Fibroblast of lung (primary cell): ENCODE measurements around the gene DNAJB6. TPM values are rescaled to one million over a fixed set of nuclear protein-coding genes. Genes with fewer than 3 reads are reported as not detected.

Experiments used
- DNase-seq, 2 donors: peaks; one replicate each; pipeline versions ENCODE4 v3.0.0 to v3.0.0-alpha.2; 2010; ENCODE audit warnings: low read depth in 2 of 2
- H2AFZ ChIP-seq: 2 replicates; pipeline ENCODE4 v1.5.1; 2012; ENCODE audit warnings: low read length, control low read depth, inconsistent platforms
- H3K27ac ChIP-seq: 2 replicates; pipeline ENCODE4 v1.5.1; 2011; ENCODE audit warnings: low read length, control low read depth; ENCODE audit not compliant: insufficient read depth
- H3K27me3 ChIP-seq: 2 replicates; pipeline ENCODE4 v1.5.1; 2011; ENCODE audit warnings: mild to moderate bottlenecking, low read length; ENCODE audit not compliant: control insufficient read depth, insufficient read depth
- H3K36me3 ChIP-seq: 2 replicates; pipeline ENCODE4 v1.5.1; 2011; ENCODE audit warnings: low read length; ENCODE audit not compliant: control insufficient read depth, insufficient read depth
- H3K4me1 ChIP-seq: 2 replicates; pipeline ENCODE4 v1.5.1; 2011; ENCODE audit warnings: low read length; ENCODE audit not compliant: control insufficient read depth, insufficient read depth; ENCODE audit errors: extremely low read depth
- H3K4me2 ChIP-seq: 2 replicates; pipeline ENCODE4 v1.5.1; 2011; ENCODE audit warnings: low read length, control low read depth; ENCODE audit not compliant: insufficient read depth; ENCODE audit errors: extremely low read depth
- H3K4me3 ChIP-seq, 4 experiments: fragments of 200-600 bp in 1 of 4; sonication (generic) in 1 of 4; replicated peaks in 1 of 4; 2 replicates each; pipeline ENCODE4 v1.5.1; 2011 to 2016; ENCODE audit warnings: low read length in 4 of 4, low read depth in 3 of 4, mild to moderate bottlenecking in 3 of 4, control low read depth in 2 of 4, inconsistent platforms in 1 of 4, mixed read lengths in 1 of 4; ENCODE audit not compliant: insufficient read depth in 1 of 4; ENCODE audit errors: control extremely low read depth in 1 of 4
- H3K79me2 ChIP-seq: 2 replicates; pipeline ENCODE4 v1.5.1; 2012; ENCODE audit warnings: mild to moderate bottlenecking, low read length, inconsistent platforms; ENCODE audit not compliant: control insufficient read depth, insufficient read depth
- H3K9ac ChIP-seq: 2 replicates; pipeline ENCODE4 v1.5.1; 2011; ENCODE audit warnings: mild to moderate bottlenecking, low read length, control low read depth; ENCODE audit not compliant: insufficient read depth
- H3K9me3 ChIP-seq: 2 replicates; pipeline ENCODE4 v1.5.1; 2012; ENCODE audit warnings: low read depth, low read length; ENCODE audit not compliant: control insufficient read depth, insufficient read depth
- H4K20me1 ChIP-seq: 2 replicates; pipeline ENCODE4 v1.5.1; 2011; ENCODE audit warnings: low read length; ENCODE audit not compliant: control insufficient read depth, insufficient read depth; ENCODE audit errors: extremely low read depth
- CTCF ChIP-seq, 2 donors: IDR thresholded peaks in 1 of 2; conservative IDR thresholded peaks in 1 of 2; 1 replicate in 1 of 2; 2 replicates in 1 of 2; pipeline ENCODE4 v1.5.1; 2011 to 2012; ENCODE audit warnings: low read length in 2 of 2, control low read depth in 1 of 2, inconsistent platforms in 1 of 2, low read depth in 1 of 2, mild to moderate bottlenecking in 1 of 2
- EZH2 ChIP-seq: IDR thresholded peaks from 2 replicates; pipeline ENCODE4 v1.5.1; 2012; ENCODE audit warnings: low read length, control low read depth, mild to moderate bottlenecking; ENCODE audit errors: missing control alignments
- polyA plus RNA-seq, 2 donors: library from polyadenylated mRNA; depleted of rRNA in 1 of 2; stranded (reverse) in 1 of 2; unstranded in 1 of 2; fragments of >200 nt; gene quantifications; 2 replicates each; pipeline ENCODE4 v1.2.1, GENCODE V29; 2011 to 2012; ENCODE audit warnings: missing spikeins in 1 of 2
- total RNA-seq: library from RNA; depleted of rRNA; stranded (reverse); fragments of >200 nt; gene quantifications from 2 replicates; pipeline ENCODE4 v1.2.1, GENCODE V29; 2014

Gene DNAJB6
- total and polyA plus RNA-seq, 2 donors (not counting 1 experiment from before 2014, with no cell fraction given): 86.2 to 117 TPM

DNA sequence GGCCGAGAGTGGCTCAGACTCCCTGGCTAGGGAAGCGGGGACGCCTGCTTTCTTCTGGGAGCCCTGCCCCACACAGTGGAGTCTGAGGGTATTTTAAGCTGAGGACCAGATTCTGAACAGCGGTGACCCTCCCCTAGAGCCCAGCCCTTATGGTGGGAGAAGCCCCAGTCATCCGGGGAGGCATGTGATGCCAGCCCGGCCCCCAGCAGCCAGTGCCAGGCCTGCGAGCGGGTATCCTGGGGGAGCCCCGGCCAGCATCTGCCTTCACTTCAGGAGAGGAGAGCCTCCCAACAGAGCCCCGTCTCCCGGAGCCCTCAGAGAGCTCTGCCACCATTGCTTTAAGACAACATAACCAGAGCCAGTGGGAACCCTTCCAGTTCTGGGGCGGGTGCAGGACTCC is 41.5 kb upstream of the DNAJB6 start:
- Histone ChIP-seq H3K27me3 (no peaks in the 10 kb centered on the region), H3K9ac (no peak overlapping the region), H3K9me3 (no peaks in the 10 kb centered on the region), H4K20me1 (no peaks in the 10 kb centered on the region), H3K4me2 (no peak overlapping the region), H3K27ac (no peak overlapping the region), H3K4me1 (peaks cover 2% of the 10 kb centered on the region), H2AFZ (no peak overlapping the region), H3K79me2 (no peaks in the 10 kb centered on the region), H3K36me3 (no peaks in the 10 kb centered on the region), H3K4me3 (no peak overlapping the region)
- no peak for TF ChIP-seq CTCF (conservative IDR thresholded peaks at IDR 0.05 in 1 of 2, IDR thresholded peaks at IDR 0.05 in 1 of 2; ENCODE audit: low read depth in 1 of 2, low read length in 2 of 2)
- TF ChIP-seq EZH2: no peak
- no peak for DNase-seq

DNA sequence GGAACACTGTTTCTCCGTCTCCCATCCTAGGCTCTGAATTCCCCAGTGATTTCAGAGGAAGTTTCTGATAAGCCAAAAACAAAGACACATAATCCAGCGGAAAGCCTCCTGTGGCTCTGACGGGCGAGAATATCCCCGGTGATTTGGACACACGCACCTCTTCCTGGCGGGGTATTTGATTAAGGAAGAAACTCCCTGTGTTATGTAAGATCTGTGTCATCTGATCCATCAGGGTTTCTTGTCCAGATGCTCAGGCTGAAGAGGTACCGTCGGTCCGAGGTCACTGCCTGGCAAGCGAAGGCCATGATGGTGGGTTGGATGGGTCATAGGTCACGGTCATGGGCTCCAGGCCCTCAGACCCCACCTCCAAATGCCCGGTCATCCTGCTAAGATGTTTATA is 39.6 kb upstream of the DNAJB6 start:
- H2AFZ ChIP-seq: no peak overlapping the region
- no peaks in the 10 kb centered on the region for H3K36me3 ChIP-seq
- TF ChIP-seq EZH2: no peak
- H3K4me1 ChIP-seq: peaks cover 2% of the 10 kb centered on the region
- no peak overlapping the region for H3K27ac ChIP-seq
- H3K9me3 ChIP-seq: no peaks in the 10 kb centered on the region
- no peaks in the 10 kb centered on the region for H3K27me3 ChIP-seq
- DNase-seq: no peak
- no peaks in the 10 kb centered on the region for H4K20me1 ChIP-seq
- no peak overlapping the region for H3K4me3 ChIP-seq
- H3K79me2 ChIP-seq: no peaks in the 10 kb centered on the region
- H3K9ac ChIP-seq: no peak overlapping the region
- H3K4me2 ChIP-seq: no peak overlapping the region

DNA sequence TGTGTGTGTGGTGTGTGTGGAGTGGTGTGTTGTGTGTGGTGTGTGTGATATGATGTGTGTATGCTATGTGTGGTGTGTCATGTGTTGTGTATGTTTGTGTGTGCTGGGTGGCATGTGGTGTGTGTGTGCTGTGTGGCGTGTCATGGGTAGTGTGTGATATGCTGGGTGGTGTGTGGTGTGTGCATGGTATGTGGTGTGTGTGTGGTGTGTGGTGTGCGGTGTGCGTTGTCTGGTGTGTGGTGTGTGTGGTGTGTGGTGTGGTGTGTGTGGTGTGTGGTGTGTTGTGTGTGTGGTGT is 37.5 kb upstream of the DNAJB6 start:
- Histone ChIP-seq H3K27ac (no peak overlapping the region), H3K79me2 (no peaks in the 10 kb centered on the region), H3K4me3 (no peak overlapping the region), H3K9ac (no peak overlapping the region), H3K4me1 (peaks cover 2% of the 10 kb centered on the region), H3K27me3 (no peaks in the 10 kb centered on the region), H3K36me3 (no peaks in the 10 kb centered on the region), H3K9me3 (no peaks in the 10 kb centered on the region), H4K20me1 (no peaks in the 10 kb centered on the region), H2AFZ (no peak overlapping the region), H3K4me2 (no peak overlapping the region)
- TF ChIP-seq CTCF (conservative IDR thresholded peaks at IDR 0.05 in 1 of 2, IDR thresholded peaks at IDR 0.05 in 1 of 2; ENCODE audit: low read depth in 1 of 2, low read length in 2 of 2) (no peak), EZH2 (no peak)
- no peak for DNase-seq
